HUES64 (cell line): ENCODE results near the gene ARGFX.
"Not testable (repeated sequence)": the region's sequence is repeated elsewhere in the genome, so short reads cannot be mapped to it uniquely, and the experiment has no call there.

Experiments used
- H3K27ac ChIP-seq: 2 replicates; pipeline ENCODE4 v1.7.0; 2013; ENCODE audit warnings: low read depth, low read length, inconsistent platforms
- H3K27me3 ChIP-seq: 2 replicates; pipeline ENCODE4 v1.6.1; 2013; ENCODE audit warnings: mild to moderate bottlenecking, low read length; ENCODE audit not compliant: insufficient read depth
- H3K36me3 ChIP-seq: 2 replicates; pipeline ENCODE4 v1.6.1; 2013; ENCODE audit warnings: mild to moderate bottlenecking, low read length; ENCODE audit not compliant: insufficient read depth
- H3K4me1 ChIP-seq: 2 replicates; pipeline ENCODE4 v1.6.1; 2013; ENCODE audit warnings: mild to moderate bottlenecking, low read length, moderate library complexity; ENCODE audit not compliant: insufficient read depth
- H3K4me3 ChIP-seq: 2 replicates; pipeline ENCODE4 v1.5.1; 2013; ENCODE audit warnings: mild to moderate bottlenecking, low read length, moderate library complexity
- H3K9ac ChIP-seq: 2 replicates; pipeline ENCODE4 v1.6.1; 2013; ENCODE audit warnings: mild to moderate bottlenecking, low read depth, low read length
- H3K9me3 ChIP-seq: 2 replicates; pipeline ENCODE4 v1.6.1; 2013; ENCODE audit warnings: low read depth, low read length; ENCODE audit not compliant: insufficient read depth
- WGBS: fragments of 150-250, 120-280 bp; methylation state at CpG from one replicate; pipeline ENCODE4 v1.1.7; 2013; ENCODE audit warnings: missing lambda C conversion rate; 5-methylcytosine and 5-hydroxymethylcytosine counted together

Gene ARGFX

GRCh38 chr3:121562148-121562547 lies 5.6 kb upstream of the ARGFX start:
- H3K4me1 ChIP-seq: peaks cover 11% of the 10 kb centered on the region; the same call in 1 of the 2 replicates
- H3K9ac ChIP-seq: no peak overlapping the region
- no peaks in the 10 kb centered on the region for H3K27me3 ChIP-seq
- no peaks in the 10 kb centered on the region for H3K36me3 ChIP-seq
- no peak overlapping the region for H3K4me3 ChIP-seq
- H3K9me3 ChIP-seq: no peaks in the 10 kb centered on the region
- H3K27ac ChIP-seq: no peak overlapping the region

- H3K9ac ChIP-seq: no peak overlapping the region
- H3K36me3 ChIP-seq: no peaks in the 10 kb centered on the region
- H3K9me3 ChIP-seq: no peaks in the 10 kb centered on the region
- H3K4me3 ChIP-seq: no peak overlapping the region
- no peaks in the 10 kb centered on the region for H3K27me3 ChIP-seq
- H3K27ac ChIP-seq: no peak overlapping the region
- peaks cover 19% of the 10 kb centered on the region for H3K4me1 ChIP-seq
- WGBS: 93% methylated on average over 9 of the region's 9 CpGs
These were observed 976 bp upstream of the ARGFX start for GRCh38 chr3:121566773-121567172.

- WGBS: 72% methylated on average over 5 of the region's 6 CpGs
- no peak overlapping the region for H3K27ac ChIP-seq
- H3K36me3 ChIP-seq: no peaks in the 10 kb centered on the region
- no peaks in the 10 kb centered on the region for H3K9me3 ChIP-seq
- H3K4me3 ChIP-seq: no peak overlapping the region
- H3K9ac ChIP-seq: no peak overlapping the region
- peaks cover 15% of the 10 kb centered on the region for H3K4me1 ChIP-seq
- no peaks in the 10 kb centered on the region for H3K27me3 ChIP-seq
These were observed 6.7 kb downstream of the ARGFX start for GRCh38 chr3:121574449-121574848.

GRCh38 chr3:121581691-121582090 lies 13.9 kb downstream of the ARGFX start:
- H3K27me3 ChIP-seq: no peaks in the 10 kb centered on the region
- H3K9me3 ChIP-seq: no peaks in the 10 kb centered on the region
- H3K9ac ChIP-seq: no peak overlapping the region
- 72% methylated on average over 1 of the region's 2 CpGs for WGBS
- H3K36me3 ChIP-seq: no peaks in the 10 kb centered on the region
- no peak overlapping the region for H3K4me3 ChIP-seq
- no peak overlapping the region for H3K27ac ChIP-seq
- H3K4me1 ChIP-seq: no peaks in the 10 kb centered on the region

- Histone ChIP-seq H3K4me1 (no peaks in the 10 kb centered on the region), H3K9me3 (no peaks in the 10 kb centered on the region), H3K4me3 (no peak overlapping the region), H3K27ac (no peak overlapping the region), H3K36me3 (no peaks in the 10 kb centered on the region), H3K9ac (no peak overlapping the region), H3K27me3 (no peaks in the 10 kb centered on the region)
- 94% methylated on average over 1 of the region's 1 CpG for WGBS
These were observed 16.7 kb downstream of the ARGFX start for GRCh38 chr3:121584418-121584817.

- peaks cover 21% of the 10 kb centered on the region for H3K4me1 ChIP-seq
- H3K27me3 ChIP-seq: no peaks in the 10 kb centered on the region
- H3K9me3 ChIP-seq: no peaks in the 10 kb centered on the region
- 24% methylated on average over 11 of the region's 11 CpGs for WGBS
- peak within 1 kb of the TSS; percentile 73 for H3K9ac ChIP-seq
- H3K27ac ChIP-seq: peak within 1 kb of the TSS; percentile 98
- H3K4me3 ChIP-seq: 0 out of 2 replicates have a peak within 1 kb of the TSS, but pooled peaks have one; percentile 5
- no peaks in the 10 kb centered on the region for H3K36me3 ChIP-seq
These were observed 25.3 kb downstream of the ARGFX start, which contains the start of gene FBXO40 for GRCh38 chr3:121592856-121593702. Gene FBXO40 (plus strand): TSS chr3:121593379. CDS start chr3:121620576, 27,197 bp downstream.

GRCh38 chr3:121593806-121594205 lies 26.1 kb downstream of the ARGFX start:
- WGBS: 90% methylated on average over 4 of the region's 4 CpGs
- Histone ChIP-seq H3K4me1 (peaks cover 21% of the 10 kb centered on the region), H3K9ac (peak overlapping the region; percentile 67), H3K27ac (peak overlapping the region; percentile 92; the same call in 1 of the 2 replicates), H3K4me3 (0 out of 2 replicates have a peak overlapping the region, but pooled peaks have one; percentile 5)
- not testable (repeated sequence) for H3K27me3 ChIP-seq, H3K36me3 ChIP-seq, H3K9me3 ChIP-seq

- WGBS: 95% methylated on average over 2 of the region's 2 CpGs
- no peak overlapping the region for H3K9ac ChIP-seq
- no peaks in the 10 kb centered on the region for H3K9me3 ChIP-seq
- H3K4me3 ChIP-seq: no peak overlapping the region
- no peak overlapping the region for H3K27ac ChIP-seq
- no peaks in the 10 kb centered on the region for H3K27me3 ChIP-seq
- H3K4me1 ChIP-seq: peaks cover 21% of the 10 kb centered on the region
- H3K36me3 ChIP-seq: no peaks in the 10 kb centered on the region
These were observed 27.1 kb downstream of the ARGFX start for GRCh38 chr3:121594850-121595249.

- Histone ChIP-seq H3K4me1 (peaks cover 21% of the 10 kb centered on the region), H3K36me3 (no peaks in the 10 kb centered on the region), H3K9me3 (no peaks in the 10 kb centered on the region), H3K27me3 (no peaks in the 10 kb centered on the region), H3K4me3 (no peak overlapping the region), H3K9ac (no peak overlapping the region), H3K27ac (no peak overlapping the region)
- WGBS: 87% methylated on average over 4 of the region's 4 CpGs
These were observed 28.1 kb downstream of the ARGFX start for GRCh38 chr3:121595765-121596406.

GRCh38 chr3:121598564-121598963 lies 30.8 kb downstream of the ARGFX start:
- Histone ChIP-seq H3K4me1 (peaks cover 23% of the 10 kb centered on the region), H3K27me3 (no peaks in the 10 kb centered on the region), H3K36me3 (no peaks in the 10 kb centered on the region), H3K9ac (no peak overlapping the region), H3K9me3 (no peaks in the 10 kb centered on the region), H3K4me3 (no peak overlapping the region), H3K27ac (no peak overlapping the region)
- WGBS: 87% methylated on average over 2 of the region's 2 CpGs

GRCh38 chr3:121599900-121600299 lies 32.2 kb downstream of the ARGFX start:
- H3K27me3 ChIP-seq, H3K4me3 ChIP-seq, H3K9ac ChIP-seq, H3K9me3 ChIP-seq, H3K36me3 ChIP-seq, H3K27ac ChIP-seq: not testable (repeated sequence)
- WGBS: 93% methylated on average over 2 of the region's 2 CpGs
- peaks cover 23% of the 10 kb centered on the region for H3K4me1 ChIP-seq
